GM20000 (cell line): ENCODE data around the gene TBC1D30.

Source experiments
- DNase-seq: peaks from one replicate; pipeline ENCODE4 v3.0.0; 2012; ENCODE audit warnings: low spot score
- TF ChIP-seq, protein P1 (sequence below): IDR thresholded peaks from 2 replicates; pipeline ENCODE4 v1.5.1; 2012; ENCODE audit warnings: mild to moderate bottlenecking, control low read depth; ENCODE audit errors: extremely low read depth, missing control alignments

TBC1D30 gene

DNA sequence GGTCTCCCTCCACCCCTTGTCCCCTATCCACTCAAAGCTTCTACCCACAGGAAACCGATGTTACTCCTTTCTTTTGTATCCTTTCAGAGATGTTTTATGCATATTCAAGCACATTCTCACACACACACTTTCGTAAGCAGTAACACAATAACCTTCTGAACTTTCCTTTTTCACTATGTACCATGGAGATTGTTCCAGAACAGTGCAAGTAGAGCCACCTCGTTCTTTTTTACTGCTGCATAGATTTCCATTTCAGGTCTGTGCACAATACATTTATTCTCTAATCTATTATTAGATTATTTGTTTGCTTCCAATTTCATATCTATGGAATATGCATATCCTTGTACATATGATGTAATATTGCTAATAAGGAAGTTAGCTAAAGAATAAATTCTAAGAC lies 60.3 kb downstream of the TBC1D30 start:
- no peak for DNase-seq

DNA sequence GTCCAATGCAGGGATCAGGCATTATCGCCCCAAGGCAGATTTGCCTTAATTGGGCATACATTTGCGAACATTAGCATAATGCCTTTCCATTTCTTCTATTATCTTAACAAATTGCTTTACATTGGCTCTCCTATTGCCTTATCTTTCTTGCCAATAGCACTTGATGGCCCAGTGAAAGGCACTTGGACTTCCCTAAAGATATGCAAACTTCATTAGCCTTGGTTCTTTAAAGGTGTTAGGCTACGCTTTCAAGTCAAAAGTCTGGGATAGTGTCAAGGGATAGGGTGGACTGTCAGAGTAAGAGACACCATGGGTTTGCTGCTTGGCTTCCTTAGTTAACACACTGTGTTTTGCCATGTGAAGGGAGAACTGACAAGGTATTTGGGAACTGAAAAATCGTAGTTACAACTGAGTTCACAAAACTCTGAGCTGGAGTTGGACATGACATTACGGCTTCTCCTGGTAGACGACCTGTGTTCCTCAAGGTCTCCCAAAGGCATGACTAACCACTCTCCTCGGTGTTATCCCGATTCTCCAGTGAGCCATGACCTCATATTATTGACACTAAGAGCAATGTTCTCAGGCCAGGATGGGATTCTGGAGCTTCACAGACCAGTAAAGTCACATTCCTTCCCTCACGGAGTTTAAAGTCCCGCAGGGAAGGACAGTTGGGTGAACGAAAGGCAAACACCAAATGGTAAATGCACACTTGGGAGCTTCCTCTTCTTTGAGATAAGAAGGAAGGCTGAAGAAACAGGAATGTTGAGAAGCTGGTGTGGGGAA lies 65.2 kb downstream of the TBC1D30 start:
- TF ChIP-seq, protein P1, sequence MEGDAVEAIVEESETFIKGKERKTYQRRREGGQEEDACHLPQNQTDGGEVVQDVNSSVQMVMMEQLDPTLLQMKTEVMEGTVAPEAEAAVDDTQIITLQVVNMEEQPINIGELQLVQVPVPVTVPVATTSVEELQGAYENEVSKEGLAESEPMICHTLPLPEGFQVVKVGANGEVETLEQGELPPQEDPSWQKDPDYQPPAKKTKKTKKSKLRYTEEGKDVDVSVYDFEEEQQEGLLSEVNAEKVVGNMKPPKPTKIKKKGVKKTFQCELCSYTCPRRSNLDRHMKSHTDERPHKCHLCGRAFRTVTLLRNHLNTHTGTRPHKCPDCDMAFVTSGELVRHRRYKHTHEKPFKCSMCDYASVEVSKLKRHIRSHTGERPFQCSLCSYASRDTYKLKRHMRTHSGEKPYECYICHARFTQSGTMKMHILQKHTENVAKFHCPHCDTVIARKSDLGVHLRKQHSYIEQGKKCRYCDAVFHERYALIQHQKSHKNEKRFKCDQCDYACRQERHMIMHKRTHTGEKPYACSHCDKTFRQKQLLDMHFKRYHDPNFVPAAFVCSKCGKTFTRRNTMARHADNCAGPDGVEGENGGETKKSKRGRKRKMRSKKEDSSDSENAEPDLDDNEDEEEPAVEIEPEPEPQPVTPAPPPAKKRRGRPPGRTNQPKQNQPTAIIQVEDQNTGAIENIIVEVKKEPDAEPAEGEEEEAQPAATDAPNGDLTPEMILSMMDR: no peak
- DNase-seq: no peak

More for the DNA sequence above, 60.3 kb downstream of the TBC1D30 start:
- TF ChIP-seq, protein P1: no peak

DNA sequence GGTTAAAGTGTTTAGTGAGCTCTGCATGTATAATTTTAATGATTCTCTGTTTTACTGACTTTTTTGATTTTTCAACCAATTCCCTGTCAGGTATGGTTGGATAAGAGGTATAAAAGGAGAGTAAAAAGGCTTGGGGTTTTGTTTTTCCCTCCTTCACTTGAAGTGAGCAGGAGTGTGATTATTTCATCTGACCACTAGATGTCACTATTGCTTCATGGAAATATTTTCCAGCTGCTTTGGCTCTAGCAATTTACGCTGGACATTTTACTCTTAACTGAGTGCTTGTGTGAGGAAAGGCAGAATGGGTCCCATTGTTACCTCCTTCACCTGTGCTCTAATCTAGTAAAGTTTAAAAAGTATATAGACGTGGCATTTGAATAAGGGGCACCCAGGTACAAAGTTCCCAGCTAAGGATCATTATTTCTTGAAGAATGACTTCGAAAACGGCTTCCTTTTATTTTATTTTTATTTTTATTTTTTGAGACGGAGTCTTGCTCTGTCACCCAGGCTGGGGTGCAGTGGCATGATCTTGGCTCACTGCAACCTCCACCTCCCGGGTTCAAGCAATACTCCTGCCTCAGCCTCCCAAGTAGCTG lies 66.5 kb downstream of the TBC1D30 start:
- DNase-seq: peak; percentile 51
- TF ChIP-seq, protein P1: peak; percentile 24

- TF ChIP-seq, protein P1: no peak
- DNase-seq: no peak
Measured at GRCh38 chr12:64891629-64892028, 67.2 kb downstream of the TBC1D30 start.

- no peak for DNase-seq
- TF ChIP-seq, protein P1: no peak
Measured at GRCh38 chr12:64892561-64892960, 68.1 kb downstream of the TBC1D30 start.

GRCh38 chr12:64893961-64894360 lies 69.5 kb downstream of the TBC1D30 start:
- no peak for DNase-seq
- TF ChIP-seq, protein P1: no peak

DNA sequence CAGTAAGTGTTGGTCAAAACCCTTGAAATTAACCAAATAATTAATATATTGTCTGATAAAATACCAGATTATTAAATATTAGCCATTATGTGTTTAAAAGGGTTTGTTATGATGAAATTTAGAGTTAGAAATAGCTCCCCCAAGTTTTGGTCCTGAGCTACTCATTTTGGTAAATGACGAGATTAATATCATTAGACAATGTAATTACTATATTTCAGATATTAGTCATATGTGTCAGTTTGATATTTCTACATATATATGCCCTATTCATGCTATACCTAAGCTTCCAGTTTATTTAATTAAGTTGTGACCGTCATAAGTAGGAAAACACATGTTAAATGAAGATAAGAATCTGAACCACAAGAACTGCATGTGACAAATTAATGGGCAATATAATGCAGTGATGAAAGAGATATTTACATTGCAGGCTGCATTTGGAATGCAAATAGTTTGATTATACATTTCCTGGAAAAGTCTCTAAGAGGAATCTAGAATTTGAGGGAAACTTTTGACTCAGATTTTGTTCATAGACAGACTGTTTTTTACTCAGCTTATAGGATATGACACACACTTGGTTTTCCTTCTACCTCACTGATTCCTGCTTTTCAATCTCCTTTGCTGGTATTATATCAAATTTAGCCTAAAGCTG lies 70.5 kb downstream of the TBC1D30 start:
- no peak for DNase-seq
- TF ChIP-seq, protein P1: no peak
